GM18511 (cell line): Measurements from ENCODE around the gene SRF.
A peak's percentile ranks its signal among the peaks of the same experiment; 100 is the strongest.

ENCODE experiments used
- ATAC-seq: cut with Tn5 transposase; IDR thresholded peaks from one replicate; pipeline ENCODE4 v1.9.1; 2021; ENCODE audit warnings: mild to moderate bottlenecking, moderate library complexity; ENCODE audit not compliant: unreplicated experiment

The SRF gene

DNA sequence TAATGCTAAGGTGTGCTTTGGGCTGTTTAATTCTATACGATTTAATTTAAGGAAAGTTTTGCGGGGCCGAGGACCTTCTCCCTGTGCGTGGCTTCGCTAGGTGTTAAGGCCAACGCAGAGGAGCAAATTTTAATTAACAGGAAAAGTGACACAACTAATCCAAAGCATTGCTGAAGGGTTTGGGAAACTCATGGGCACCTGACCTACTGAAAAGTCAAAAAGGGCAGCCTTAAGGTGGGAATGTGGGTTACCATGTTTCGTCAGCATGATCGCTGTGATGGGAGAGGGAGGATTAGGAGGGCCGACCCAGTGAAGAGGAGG lies 10.5 kb downstream of the SRF start:
- no peak for ATAC-seq

DNA sequence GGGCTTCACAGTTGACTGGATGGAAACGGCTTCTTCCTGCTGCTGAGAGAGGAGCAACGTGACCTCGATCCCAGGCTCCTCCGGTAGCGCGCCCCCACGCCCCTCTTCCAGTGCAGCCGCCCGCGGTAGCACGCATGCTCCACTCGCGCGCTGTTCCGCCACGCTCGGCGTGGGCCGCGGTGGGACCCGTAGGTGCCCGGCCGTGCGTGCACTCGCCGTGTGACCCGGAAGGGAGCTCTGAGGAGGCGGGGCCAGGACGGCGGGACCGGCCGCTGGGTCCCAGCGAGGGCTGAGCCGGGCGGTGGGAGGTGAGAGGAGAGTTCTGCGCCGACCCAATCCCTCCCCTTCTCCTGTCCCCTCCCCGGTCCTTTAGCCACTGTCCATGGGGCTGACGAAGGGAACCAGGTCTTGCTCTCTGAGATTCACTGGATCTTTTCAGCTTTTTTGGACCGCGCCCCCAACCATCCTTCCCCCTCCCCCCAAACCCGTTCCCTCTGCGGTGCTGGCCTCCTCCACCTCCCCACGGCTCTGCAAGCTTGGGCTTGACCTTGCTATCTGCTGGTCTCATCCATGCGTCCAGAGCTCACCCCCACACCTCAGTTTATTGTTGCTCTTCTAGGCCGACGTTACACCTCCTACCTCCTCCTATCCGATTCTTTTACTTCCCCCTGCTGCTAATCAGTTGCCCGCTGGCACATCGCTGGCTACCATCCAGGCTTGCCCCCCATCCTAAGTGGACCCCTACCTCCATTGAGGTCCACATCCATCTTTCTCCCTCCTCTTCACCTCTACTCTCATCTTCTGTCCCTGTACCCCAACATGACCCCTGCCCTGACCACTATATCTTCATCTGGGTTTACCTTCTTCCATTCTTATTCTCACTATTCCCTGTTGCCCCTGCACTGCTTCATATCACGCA lies 11.1 kb downstream of the SRF start, which contains the start of gene CUL9:
Gene CUL9 (plus strand): TSS at position 255 of the 919 bp plus-strand sequence. CDS start 2,115 bp downstream, outside the sequence.
- peak; percentile 94 for ATAC-seq

DNA sequence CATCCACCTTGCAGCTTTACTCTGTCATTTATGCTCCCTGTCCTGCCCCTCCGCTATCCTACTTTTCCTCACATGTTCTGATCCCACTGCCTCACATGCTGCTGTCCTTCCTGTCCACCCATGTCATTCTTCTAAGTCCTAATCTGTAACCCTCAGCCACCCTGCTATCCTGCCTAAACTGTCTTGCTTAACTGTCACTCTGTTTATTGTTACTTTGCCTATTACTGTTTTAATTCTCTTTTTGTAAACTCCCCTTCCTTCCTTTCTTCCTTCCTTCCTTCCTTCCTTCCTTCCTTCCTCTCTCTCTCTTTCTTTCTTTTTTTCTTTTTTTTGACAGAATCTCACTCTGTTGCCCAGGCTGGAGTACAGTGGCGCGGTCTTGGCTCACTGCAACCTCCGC lies 12.4 kb downstream of the SRF start:
- ATAC-seq = no peak

DNA sequence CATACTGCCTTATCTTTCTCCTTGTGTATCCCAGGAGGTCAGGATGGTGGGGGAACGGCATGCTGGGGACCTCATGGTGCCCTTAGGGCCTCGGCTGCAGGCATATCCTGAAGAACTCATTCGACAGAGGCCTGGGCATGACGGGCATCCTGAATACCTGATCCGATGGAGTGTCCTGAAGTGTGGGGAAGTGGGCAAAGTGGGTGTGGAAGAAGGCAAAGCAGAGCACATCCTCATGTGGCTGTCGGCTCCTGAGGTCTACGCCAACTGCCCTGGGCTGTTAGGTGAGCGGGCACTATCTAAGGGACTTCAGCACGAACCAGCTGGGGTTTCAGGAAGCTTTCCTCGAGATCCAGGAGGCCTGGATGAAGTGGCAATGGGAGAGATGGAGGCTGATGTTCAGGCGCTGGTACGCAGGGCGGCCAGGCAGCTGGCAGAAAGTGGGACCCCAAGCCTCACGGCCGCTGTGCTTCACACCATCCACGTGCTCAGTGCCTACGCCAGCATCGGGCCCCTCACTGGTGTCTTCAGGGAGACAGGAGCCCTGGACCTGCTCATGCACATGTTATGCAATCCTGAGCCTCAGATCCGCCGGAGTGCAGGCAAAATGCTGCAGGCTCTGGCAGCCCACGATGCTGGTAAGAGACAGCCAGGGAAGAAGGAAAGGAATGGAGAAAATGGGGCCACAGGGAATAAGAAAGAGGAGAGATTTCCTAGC lies 13.4 kb downstream of the SRF start:
- no peak for ATAC-seq

DNA sequence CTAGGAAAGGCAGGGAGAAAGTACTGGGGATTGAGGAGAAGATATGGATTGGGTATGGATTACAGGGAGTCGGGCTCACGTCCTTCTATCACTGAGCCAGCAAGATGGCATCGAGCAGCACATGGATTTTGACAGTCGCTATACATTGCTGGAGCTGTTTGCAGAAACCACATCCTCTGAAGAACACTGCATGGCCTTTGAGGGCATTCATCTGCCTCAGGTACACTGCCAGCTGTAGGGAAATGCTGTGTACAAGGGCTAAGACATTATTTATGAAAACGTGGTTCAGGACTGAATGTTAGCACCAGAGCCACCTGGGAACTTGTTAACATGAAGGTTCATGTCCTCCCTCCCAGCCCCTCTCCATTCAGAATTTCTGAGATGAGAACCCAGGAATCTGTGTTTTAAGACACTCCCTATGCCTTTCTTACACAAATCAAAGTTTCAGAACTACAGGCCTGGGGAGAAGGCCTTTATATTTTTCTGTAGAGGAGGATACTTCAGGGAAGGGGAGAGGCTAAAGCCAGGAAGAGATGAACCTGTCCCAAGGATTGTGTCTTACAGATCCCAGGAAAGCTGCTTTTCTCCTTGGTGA lies 14.4 kb downstream of the SRF start:
- no peak for ATAC-seq

DNA sequence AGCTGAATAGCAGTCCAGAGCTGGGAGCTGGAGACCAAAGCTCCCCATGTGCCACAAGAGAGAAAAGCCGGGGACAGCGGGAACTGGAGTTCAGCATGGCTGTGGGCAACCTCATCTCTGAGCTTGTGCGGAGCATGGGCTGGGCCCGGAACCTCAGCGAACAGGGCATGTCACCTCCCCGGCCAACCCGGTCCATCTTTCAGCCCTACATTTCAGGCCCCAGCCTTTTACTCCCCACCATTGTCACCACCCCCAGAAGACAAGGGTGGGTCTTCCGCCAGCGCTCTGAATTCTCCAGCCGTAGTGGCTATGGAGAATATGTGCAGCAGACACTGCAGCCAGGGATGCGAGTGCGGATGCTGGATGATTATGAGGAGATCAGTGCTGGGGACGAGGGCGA lies 14.9 kb downstream of the SRF start:
- ATAC-seq = no peak

DNA sequence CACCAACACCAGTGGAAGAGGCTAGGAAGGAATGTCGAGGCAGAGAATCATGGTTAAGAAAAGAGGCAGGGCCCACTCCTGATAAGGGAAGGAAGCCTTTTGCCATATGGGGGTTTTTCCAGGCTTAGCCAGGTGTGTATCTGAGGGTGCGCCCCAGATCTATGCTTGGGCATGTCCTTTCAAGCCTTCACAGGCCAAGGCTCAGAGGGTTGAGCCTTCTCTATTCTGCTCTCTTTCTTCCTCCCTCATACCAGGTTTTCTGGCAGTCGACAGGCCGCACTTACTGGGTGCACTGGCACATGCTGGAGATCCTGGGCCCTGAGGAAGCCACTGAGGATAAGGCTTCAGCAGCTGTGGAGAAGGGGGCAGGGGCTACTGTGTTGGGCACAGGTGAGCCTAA lies 15.6 kb downstream of the SRF start:
- no peak for ATAC-seq

DNA sequence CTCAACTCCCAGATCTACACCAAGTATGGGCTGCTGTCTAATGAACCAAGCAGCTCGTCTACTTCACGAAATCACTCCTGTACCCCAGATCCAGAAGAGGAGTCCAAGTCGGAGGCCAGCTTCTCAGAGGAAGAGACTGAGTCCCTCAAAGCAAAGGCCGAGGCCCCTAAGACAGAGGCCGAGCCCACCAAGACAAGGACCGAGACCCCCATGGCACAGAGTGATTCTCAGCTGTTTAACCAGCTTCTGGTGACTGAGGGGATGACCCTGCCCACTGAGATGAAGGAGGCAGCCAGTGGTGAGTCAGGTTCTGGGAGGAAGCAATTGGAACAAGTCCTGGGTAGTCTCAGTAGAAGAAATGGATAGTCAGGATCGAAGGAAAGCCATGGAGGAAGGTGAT lies 16.8 kb downstream of the SRF start:
- ATAC-seq = no peak

DNA sequence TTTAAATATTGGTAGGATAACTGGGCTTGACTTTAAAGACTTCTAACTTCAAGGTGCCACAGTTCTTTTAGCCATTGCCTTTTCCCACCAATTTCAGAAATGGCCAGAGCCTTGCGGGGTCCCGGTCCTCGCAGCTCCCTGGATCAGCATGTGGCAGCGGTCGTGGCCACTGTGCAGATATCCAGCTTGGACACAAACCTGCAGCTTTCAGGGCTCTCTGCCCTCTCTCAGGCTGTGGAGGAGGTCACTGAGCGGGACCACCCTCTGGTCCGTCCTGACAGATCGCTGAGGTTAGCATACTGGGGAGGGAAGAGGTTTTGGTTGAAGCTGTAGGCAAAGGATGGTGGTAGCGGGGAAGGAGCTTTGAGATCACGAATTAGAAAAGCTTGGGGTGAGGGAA lies 17.4 kb downstream of the SRF start:
- no peak for ATAC-seq

DNA sequence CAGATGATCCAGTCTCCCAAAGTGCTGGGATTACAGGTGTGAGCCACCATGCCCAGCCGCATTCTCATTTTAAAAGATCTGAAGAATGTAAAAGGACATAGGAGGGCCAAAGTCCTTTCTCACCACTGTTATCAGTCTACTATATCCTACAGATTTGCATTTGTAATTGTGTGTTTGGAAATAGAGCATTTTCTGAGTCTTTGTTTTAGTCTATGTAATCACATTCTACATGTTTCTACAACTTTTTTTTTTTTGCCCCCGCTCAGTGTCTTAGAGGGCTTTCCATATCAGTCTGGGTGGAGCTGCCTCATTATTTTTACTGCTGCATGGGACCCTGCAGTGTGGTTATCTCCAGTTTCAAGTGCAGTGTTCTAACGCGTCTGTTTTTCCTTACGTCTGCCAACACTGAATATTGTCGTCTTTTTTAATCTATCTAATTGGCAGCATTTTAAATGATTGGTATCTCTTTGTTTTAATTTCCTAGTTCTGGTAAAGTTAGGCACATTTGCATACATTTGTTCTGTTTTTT lies 18.8 kb downstream of the SRF start:
- ATAC-seq = no peak

DNA sequence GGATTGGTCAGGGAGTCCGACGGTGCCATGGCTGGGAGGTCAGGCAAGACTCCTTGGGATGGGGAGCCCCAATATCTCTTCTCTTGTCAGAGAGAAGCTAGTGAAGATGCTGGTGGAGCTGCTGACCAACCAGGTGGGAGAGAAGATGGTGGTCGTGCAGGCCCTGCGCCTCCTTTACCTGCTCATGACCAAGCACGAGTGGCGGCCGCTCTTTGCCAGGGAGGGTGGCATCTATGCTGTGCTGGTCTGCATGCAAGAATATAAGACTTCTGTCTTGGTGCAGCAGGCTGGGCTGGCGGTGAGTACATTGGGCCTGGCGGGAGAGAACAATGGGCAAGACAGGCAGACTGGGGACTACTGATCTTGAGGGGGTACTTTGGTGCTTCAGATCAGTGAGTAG lies 21.8 kb downstream of the SRF start:
- ATAC-seq = no peak

DNA sequence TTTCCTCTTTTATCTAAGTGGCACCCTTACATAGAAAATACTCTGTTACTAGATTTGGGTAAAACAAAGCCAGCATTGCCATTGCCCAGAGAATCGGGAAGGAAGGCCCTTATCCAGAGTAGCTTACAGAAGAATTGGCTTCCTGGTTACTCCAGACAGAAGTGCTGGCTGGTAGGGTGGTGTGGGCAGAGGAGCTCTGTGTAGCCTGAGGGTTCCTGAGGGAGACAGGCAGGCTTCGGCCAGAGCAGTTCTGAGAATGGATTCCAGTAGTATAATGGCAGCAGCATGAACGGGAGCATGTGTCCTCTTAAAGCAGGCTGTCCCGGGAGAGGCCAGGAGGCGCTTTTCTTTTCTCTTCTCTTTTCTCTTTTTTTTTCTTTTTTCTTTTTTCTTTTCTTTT lies 22.9 kb downstream of the SRF start:
- ATAC-seq = no peak

DNA sequence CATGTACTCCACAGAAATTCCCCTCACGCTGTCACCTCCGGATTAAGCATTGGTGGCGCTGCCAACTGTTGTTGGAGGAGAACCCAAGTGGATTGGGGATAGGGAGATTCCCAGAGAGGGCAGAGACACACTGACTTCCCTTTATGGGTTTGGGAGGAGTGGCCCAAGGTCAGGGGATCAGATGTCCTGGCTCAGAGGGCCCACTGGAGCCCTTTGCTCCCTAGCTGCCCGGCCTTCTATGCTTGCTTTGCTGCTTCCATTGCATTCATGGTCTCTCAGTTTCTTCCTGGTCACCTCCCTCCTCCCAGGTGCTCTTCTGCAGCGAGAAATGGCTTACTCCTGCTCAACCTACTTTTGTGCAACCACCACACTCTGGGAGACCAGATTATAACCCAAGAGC lies 25.3 kb downstream of the SRF start:
- no peak for ATAC-seq

DNA sequence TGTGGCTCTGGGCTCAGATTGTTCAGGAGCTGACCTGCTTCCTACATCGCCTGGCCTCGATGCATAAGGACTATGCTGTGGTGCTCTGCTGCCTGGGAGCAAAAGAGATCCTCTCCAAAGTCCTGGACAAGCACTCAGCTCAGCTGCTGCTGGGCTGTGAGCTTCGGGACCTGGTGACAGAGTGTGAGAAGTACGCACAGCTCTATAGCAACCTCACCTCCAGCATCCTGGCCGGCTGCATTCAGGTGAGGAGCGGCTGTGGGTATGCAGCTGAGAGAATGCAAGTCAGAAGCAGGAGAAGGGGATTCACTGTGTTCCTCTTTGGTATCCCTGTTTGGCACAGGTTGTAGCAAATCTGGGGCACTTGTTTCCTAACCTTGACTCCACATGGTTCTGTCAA lies 28.8 kb downstream of the SRF start:
- ATAC-seq = no peak

DNA sequence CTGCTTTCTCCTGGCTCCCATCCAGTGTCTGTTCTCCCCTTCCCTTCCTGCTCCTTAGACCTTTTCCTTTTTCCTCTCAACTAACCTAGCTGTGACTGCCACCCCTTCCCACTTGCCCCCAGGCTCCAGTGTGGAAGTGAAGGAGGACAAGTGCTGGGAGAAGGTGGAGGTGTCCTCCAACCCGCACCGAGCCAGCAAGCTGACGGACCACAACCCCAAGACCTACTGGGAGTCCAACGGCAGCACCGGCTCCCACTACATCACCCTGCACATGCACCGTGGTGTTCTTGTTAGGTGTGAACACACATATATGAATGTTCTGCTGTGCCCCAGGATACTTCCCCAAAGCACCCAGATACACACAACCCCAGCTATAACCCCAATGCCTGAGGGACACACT lies 29.5 kb downstream of the SRF start:
- no peak for ATAC-seq

DNA sequence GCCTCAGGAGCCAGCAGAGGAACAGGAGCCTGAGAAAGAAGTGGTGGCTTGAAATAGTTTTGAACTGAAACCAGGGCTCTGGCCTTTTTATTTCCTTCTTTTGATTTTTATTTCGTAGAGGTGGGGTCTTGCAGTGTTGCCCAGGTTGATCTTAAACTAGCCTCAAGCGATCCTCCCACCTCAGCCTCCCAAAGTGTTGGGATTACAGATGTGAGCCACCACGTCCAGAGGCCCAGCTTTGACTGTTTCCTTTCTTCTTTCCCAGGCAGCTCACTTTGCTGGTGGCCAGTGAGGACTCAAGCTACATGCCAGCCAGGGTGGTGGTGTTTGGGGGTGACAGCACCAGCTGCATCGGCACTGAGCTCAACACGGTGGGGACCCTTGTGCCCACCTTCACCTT lies 31.4 kb downstream of the SRF start:
- ATAC-seq = no peak

DNA sequence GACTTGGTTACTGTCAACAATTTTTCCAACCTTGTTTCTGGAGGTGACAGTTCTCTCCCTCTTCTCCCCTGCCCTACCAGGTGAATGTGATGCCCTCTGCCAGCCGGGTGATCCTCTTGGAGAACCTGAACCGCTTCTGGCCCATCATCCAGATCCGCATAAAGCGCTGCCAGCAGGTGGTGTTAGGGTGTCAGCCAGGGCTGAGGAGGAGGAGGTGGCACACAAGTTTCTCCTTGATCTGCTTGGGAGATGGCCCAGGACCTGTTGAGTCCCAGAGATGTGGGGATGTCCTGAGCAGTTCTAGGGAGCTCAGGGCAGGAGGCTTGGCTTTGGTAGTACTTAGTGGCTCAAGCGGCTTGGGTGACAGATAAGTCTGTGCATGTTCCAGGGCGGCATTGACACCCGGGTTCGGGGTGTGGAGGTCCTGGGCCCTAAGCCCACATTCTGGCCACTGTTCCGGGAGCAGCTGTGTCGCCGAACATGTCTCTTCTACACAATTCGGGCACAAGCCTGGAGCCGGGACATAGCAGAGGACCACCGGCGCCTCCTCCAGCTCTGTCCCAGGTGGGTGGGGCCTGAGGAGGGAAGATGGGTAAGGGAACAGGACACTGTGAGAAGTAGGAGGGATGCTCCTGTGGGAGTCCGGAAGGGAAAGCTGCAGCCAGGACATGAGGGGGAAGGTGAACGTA lies 32.1 kb downstream of the SRF start:
- ATAC-seq = no peak

DNA sequence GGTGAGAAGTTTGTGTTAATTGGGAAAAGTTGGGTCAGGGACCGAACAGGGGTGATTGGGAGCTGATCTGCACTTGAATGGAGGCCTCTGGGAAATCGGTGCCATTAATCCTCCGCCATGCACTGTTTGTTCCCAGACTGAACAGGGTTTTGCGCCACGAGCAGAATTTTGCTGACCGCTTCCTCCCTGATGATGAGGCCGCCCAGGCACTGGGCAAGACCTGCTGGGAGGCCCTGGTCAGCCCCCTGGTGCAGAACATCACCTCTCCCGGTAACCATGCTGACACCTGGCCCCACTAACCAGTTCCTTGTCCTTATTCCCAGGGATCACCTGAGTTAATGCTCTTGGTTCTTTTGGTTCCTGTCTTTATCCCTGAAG lies 32.6 kb downstream of the SRF start:
- ATAC-seq = no peak

DNA sequence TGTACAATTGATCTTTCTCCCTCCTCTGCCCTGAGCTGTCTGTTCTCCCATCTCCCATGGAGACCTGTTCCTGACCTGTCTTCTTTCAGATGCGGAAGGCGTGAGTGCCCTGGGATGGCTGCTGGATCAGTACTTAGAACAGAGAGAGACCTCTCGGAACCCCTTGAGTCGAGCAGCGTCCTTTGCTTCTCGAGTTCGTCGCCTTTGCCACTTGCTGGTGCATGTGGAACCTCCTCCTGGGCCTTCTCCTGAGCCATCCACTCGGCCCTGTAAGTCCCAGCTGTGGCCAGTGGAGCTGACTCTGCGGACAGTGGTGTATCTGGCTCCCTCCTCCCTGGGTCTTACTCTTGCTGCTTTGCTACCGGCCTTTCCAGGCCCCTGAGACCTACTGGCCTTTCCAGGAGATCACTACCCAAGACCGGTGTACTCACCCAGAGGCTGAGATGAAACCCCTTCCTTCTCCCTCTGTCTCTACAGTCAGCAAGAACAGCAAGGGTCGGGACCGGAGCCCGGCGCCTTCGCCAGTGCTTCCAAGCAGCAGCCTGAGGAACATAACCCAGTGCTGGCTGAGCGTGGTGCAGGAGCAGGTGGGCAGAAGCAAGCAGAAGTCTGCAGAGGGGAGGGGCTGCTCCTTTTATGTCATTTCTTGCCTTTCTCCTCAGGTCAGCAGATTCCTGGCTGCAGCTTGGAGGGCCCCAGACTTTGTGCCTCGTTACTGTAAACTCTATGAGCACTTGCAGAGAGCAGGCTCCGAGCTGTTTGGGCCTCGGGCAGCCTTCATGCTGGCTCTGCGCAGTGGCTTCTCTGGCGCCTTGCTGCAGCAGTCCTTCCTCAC lies 33.4 kb downstream of the SRF start:
- no peak for ATAC-seq

DNA sequence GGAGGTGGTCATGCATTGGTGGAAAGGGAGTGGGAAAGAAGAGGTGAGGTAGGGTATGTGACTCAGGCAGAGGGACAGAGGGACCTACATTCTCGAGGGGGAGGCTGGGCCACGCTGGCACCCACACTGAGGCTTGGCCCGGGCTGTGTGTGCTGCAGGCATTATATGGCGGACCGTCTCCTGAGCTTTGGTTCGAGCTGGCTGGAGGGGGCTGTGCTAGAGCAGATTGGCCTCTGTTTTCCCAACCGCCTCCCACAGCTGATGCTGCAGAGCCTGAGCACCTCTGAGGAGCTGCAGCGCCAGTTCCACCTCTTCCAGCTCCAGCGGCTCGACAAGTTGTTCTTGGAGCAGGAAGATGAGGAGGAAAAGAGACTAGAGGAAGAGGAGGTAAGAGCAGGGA lies 34.8 kb downstream of the SRF start:
- ATAC-seq = no peak
